PC-9 (cell line): ENCODE results near the gene POLDIP3. TPM values are rescaled to one million over a fixed set of nuclear protein-coding genes. Genes with fewer than 3 reads are reported as not detected.

Source experiments
- BruUV-seq: library from RNA; stranded (reverse); fragments of 400-500 nt; replicated peaks from 2 replicates; lab custom pipeline; 2021; lab: Mats Ljungman, UMichigan
- CTCF ChIA-PET: fragments of 300-600 bp; sonication (Branson Sonifier 250); formaldehyde crosslinking; loops from one replicate; lab custom pipeline; 2022; ENCODE audit warnings: antibody characterized with exemption; lab: Charles Lee
- POLR2A ChIA-PET: fragments of 300-600 bp; sonication (Branson Sonifier 250); formaldehyde crosslinking; loops from one replicate; lab custom pipeline; 2022; ENCODE audit warnings: antibody characterized with exemption; ENCODE audit not compliant: unreplicated experiment; lab: Charles Lee
- DNase-seq, 2 experiments: peaks; one replicate each; pipeline versions ENCODE4 v3.0.0 to v3.0.0-alpha.2; 2015 to 2022; ENCODE audit warnings: mixed read lengths in 1 of 2
- H2AFZ ChIP-seq: fragments of 200-600 bp; sonication (generic); 2 replicates; pipeline ENCODE4 v1.8.1; 2017; ENCODE audit warnings: antibody characterized with exemption
- H3F3A ChIP-seq: fragments of 200-600 bp; sonication (generic); 2 replicates; pipeline ENCODE4 v1.8.1; 2017; ENCODE audit warnings: antibody characterized with exemption, mild to moderate bottlenecking, low read depth; ENCODE audit not compliant: insufficient read depth
- H3K27ac ChIP-seq: fragments of 200-600 bp; sonication (generic); 2 replicates; pipeline ENCODE4 v1.6.1; 2016; ENCODE audit warnings: mixed run types
- H3K27me3 ChIP-seq: fragments of 200-600 bp; sonication (generic); 2 replicates; pipeline ENCODE4 v1.6.1; 2016; ENCODE audit warnings: low read depth, mixed run types; ENCODE audit not compliant: insufficient read depth
- H3K36me3 ChIP-seq: fragments of 200-600 bp; sonication (generic); 2 replicates; pipeline ENCODE4 v1.6.1; 2016; ENCODE audit warnings: low read depth, mixed run types
- H3K4me1 ChIP-seq: fragments of 200-600 bp; sonication (generic); replicated peaks from 2 replicates; pipeline ENCODE4 v1.6.1; 2016; ENCODE audit warnings: mixed run types; ENCODE audit not compliant: insufficient read depth
- H3K4me2 ChIP-seq: fragments of 200-600 bp; sonication (generic); 2 replicates; pipeline ENCODE4 v1.6.1; 2017; ENCODE audit warnings: mixed run types
- H3K4me3 ChIP-seq: fragments of 200-600 bp; sonication (generic); 2 replicates; pipeline ENCODE4 v1.6.1; 2016; ENCODE audit warnings: mixed run types
- H3K79me2 ChIP-seq: fragments of 200-600 bp; sonication (generic); 2 replicates; pipeline ENCODE4 v1.6.1; 2017; ENCODE audit warnings: low read depth, mixed run types
- H3K9me2 ChIP-seq: fragments of 200-600 bp; sonication (generic); 2 replicates; pipeline ENCODE4 v1.8.1; 2017; ENCODE audit warnings: mild to moderate bottlenecking; ENCODE audit not compliant: insufficient read depth
- H3K9me3 ChIP-seq: fragments of 200-600 bp; sonication (generic); 2 replicates; pipeline ENCODE4 v1.8.1; 2016; ENCODE audit warnings: low read depth; ENCODE audit not compliant: insufficient read depth
- H4K20me1 ChIP-seq: fragments of 200-600 bp; sonication (generic); 2 replicates; pipeline ENCODE4 v1.8.1; 2017; ENCODE audit not compliant: insufficient read depth
- CTCF ChIP-seq: fragments of 200-600 bp; sonication (generic); conservative IDR thresholded peaks from 2 replicates; pipeline ENCODE4 v1.6.1; 2017; ENCODE audit warnings: mixed run types, antibody characterized with exemption, mild to moderate bottlenecking, moderate library complexity
- EZH2 ChIP-seq: fragments of 200-600 bp; sonication (generic); IDR thresholded peaks from 2 replicates; pipeline ENCODE4 v1.8.0; 2017; ENCODE audit warnings: antibody characterized with exemption, low read depth
- intact Hi-C: fragments of 100-400 bp; cut with micrococcal nuclease; formaldehyde crosslinking; loops from one replicate; pipeline ENCODE4 v1.10.0; 2022; ENCODE audit not compliant: unreplicated experiment
- total RNA-seq: library from RNA; stranded (reverse); gene quantifications from 2 replicates; pipeline ENCODE4 v1.2.3, GENCODE V29; 2021

The POLDIP3 gene
- total RNA-seq, 1 experiment from 2014 or later = 62.9 TPM

GRCh38 chr22:42630901-42631602, 16.4 kb upstream of the POLDIP3 start:
- no peak for DNase-seq
- H3K4me2 ChIP-seq = no peak overlapping the region
- H3K27me3 ChIP-seq = no peaks in the 10 kb centered on the region
- no peak overlapping the region for H2AFZ ChIP-seq
- peaks cover 17% of the 10 kb centered on the region for H3K4me1 ChIP-seq
- no peaks in the 10 kb centered on the region for H3K9me3 ChIP-seq
- H3K27ac ChIP-seq = no peak overlapping the region
- H3K79me2 ChIP-seq = no peaks in the 10 kb centered on the region
- peaks cover 7% of the 10 kb centered on the region; the same call in 1 of the 2 replicates for H4K20me1 ChIP-seq
- 0 out of 2 replicates have a peak, but pooled peaks cover 4% of the 10 kb centered on the region for H3K36me3 ChIP-seq
- no peak overlapping the region for H3K4me3 ChIP-seq
- ChIA-PET CTCF (no interaction called here), POLR2A (no interaction called here)
- H3K9me2 ChIP-seq = no peaks in the 10 kb centered on the region
- peaks cover 14% of the 10 kb centered on the region; the same call in 1 of the 2 replicates for H3F3A ChIP-seq
- TF ChIP-seq CTCF (no peak), EZH2 (no peak)
- BruUV-seq = no TSS peak
- intact Hi-C loops = no loop called here

- Histone ChIP-seq H3K9me2 (no peaks in the 10 kb centered on the region), H3K4me2 (no peak overlapping the region), H3K27ac (no peak overlapping the region), H3K79me2 (no peaks in the 10 kb centered on the region), H3K4me3 (no peak overlapping the region), H3K9me3 (no peaks in the 10 kb centered on the region), H3F3A (peaks cover 6% of the 10 kb centered on the region; the same call in 1 of the 2 replicates), H3K36me3 (0 out of 2 replicates have a peak, but pooled peaks cover 11% of the 10 kb centered on the region), H4K20me1 (peaks cover 7% of the 10 kb centered on the region; the same call in 1 of the 2 replicates), H3K4me1 (peaks cover 9% of the 10 kb centered on the region), H2AFZ (no peak overlapping the region), H3K27me3 (no peaks in the 10 kb centered on the region)
- CTCF ChIA-PET = no interaction called here
- no TSS peak for BruUV-seq
- intact Hi-C loops = no loop called here
- no peak for DNase-seq
- POLR2A ChIA-PET = no interaction called here
- TF ChIP-seq CTCF = no peak
- no peak for TF ChIP-seq EZH2
These were observed 15.5 kb upstream of the POLDIP3 start for GRCh38 chr22:42630211-42630610.

GRCh38 chr22:42627981-42628380, 13.3 kb upstream of the POLDIP3 start:
- CTCF ChIA-PET = no interaction called here
- Histone ChIP-seq H3F3A (no peaks in the 10 kb centered on the region), H3K4me1 (no peaks in the 10 kb centered on the region), H3K36me3 (0 out of 2 replicates have a peak, but pooled peaks cover 10% of the 10 kb centered on the region), H3K79me2 (no peaks in the 10 kb centered on the region), H3K4me2 (no peak overlapping the region), H3K9me3 (no peaks in the 10 kb centered on the region), H3K4me3 (no peak overlapping the region), H4K20me1 (peaks cover 7% of the 10 kb centered on the region; the same call in 1 of the 2 replicates), H3K9me2 (no peaks in the 10 kb centered on the region), H2AFZ (no peak overlapping the region), H3K27ac (no peak overlapping the region), H3K27me3 (no peaks in the 10 kb centered on the region)
- no TSS peak for BruUV-seq
- POLR2A ChIA-PET = no interaction called here
- TF ChIP-seq EZH2 (no peak), CTCF (no peak)
- intact Hi-C loops = no loop called here
- no peak for DNase-seq
